Progenitor cell of endocrine pancreas (in vitro differentiated cells): ENCODE data around the gene EGFL6. TPM values are rescaled to one million over a fixed set of nuclear protein-coding genes. Genes with fewer than 3 reads are reported as not detected.
A peak's percentile ranks its signal among the peaks of the same experiment; 100 is the strongest.

ENCODE experiments used
- DNase-seq: peaks from one replicate; pipeline ENCODE4 v3.0.0; 2021; ENCODE audit warnings: low spot score; ENCODE audit not compliant: unreplicated experiment
- H3K27ac Mint-ChIP-seq: 2 replicates; pipeline ENCODE4 v1.8.0; 2021; ENCODE audit warnings: mild to moderate bottlenecking, moderate library complexity, mixed read lengths
- H3K27me3 Mint-ChIP-seq: 2 replicates; pipeline ENCODE4 v1.8.0; 2021; ENCODE audit warnings: mixed read lengths
- H3K36me3 Mint-ChIP-seq: 2 replicates; pipeline ENCODE4 v1.8.0; 2022; ENCODE audit warnings: mixed read lengths; ENCODE audit not compliant: insufficient read depth
- H3K4me1 Mint-ChIP-seq: 2 replicates; pipeline ENCODE4 v1.8.0; 2021; ENCODE audit warnings: low read depth, mixed read lengths
- H3K4me3 Mint-ChIP-seq: 2 replicates; pipeline ENCODE4 v1.8.0; 2021; ENCODE audit warnings: low read depth, mild to moderate bottlenecking, moderate library complexity, mixed read lengths
- H3K9me3 Mint-ChIP-seq: 2 replicates; pipeline ENCODE4 v1.8.0; 2021; ENCODE audit warnings: low read depth, mixed read lengths
- CTCF ChIP-seq: fragments of 200-600 bp; sonication (generic); IDR thresholded peaks from one replicate; pipeline ENCODE4 v1.5.0; 2021; ENCODE audit warnings: antibody characterized with exemption, mild to moderate bottlenecking; ENCODE audit not compliant: unreplicated experiment
- total RNA-seq: library from RNA; stranded (reverse); gene quantifications from 2 replicates; pipeline ENCODE4 v1.2.1, GENCODE V29; 2021

EGFL6 gene
- total RNA-seq, 1 donor from 2014 or later: 0.34 TPM

GRCh38 chrX:13599491-13599890, 30.1 kb downstream of the EGFL6 start:
- Mint-ChIP-seq H3K4me3 (no peak overlapping the region), H3K27ac (no peak overlapping the region), H3K27me3 (no peaks in the 10 kb centered on the region), H3K36me3 (no peaks in the 10 kb centered on the region), H3K4me1 (peaks cover 1% of the 10 kb centered on the region), H3K9me3 (peaks cover 13% of the 10 kb centered on the region)
- no peak for TF ChIP-seq CTCF
- DNase-seq: no peak

GRCh38 chrX:13605611-13606010, 36.2 kb downstream of the EGFL6 start:
- peaks cover 13% of the 10 kb centered on the region for H3K9me3 Mint-ChIP-seq
- H3K36me3 Mint-ChIP-seq: no peaks in the 10 kb centered on the region
- no peak for DNase-seq
- no peaks in the 10 kb centered on the region for H3K27me3 Mint-ChIP-seq
- peaks cover 10% of the 10 kb centered on the region for H3K4me1 Mint-ChIP-seq
- H3K27ac Mint-ChIP-seq: no peak overlapping the region
- no peak for TF ChIP-seq CTCF
- H3K4me3 Mint-ChIP-seq: no peak overlapping the region

DNA sequence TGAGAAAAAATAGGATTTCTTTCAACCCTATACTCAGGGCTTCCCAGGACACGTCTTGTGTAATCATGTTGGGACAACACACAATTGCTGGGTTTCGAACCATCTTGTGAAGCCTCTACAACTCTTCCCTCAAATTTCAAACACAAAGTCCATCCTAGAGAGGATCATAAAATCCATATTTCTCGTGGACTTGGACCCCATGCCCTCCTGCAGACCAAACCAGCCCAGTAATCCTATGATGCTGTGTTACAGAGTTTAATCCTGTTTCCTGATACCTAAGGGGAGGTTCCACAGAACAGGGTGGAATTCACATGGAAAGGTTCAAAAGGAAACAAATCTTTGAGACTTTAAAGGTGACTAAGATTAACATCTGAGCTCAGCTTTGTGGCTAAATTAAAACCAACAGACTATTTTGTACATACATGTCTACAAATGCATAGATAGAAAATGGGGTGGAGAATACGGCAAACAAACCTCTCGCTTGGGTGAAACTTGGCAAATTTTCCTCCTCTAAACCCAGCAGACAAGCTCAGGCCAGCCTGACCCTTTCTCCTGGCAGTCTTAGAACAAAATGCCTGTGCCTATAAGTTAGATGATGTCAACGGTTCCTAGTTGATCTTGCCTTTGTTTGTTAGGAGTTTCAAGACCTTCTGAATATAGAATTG, 38.1 kb downstream of the EGFL6 start:
- Mint-ChIP-seq H3K27me3 (no peaks in the 10 kb centered on the region), H3K36me3 (no peaks in the 10 kb centered on the region), H3K27ac (peak overlapping the region; percentile 84), H3K4me1 (peaks cover 10% of the 10 kb centered on the region), H3K4me3 (no peak overlapping the region), H3K9me3 (peaks cover 16% of the 10 kb centered on the region)
- no peak for DNase-seq
- no peak for TF ChIP-seq CTCF

DNA sequence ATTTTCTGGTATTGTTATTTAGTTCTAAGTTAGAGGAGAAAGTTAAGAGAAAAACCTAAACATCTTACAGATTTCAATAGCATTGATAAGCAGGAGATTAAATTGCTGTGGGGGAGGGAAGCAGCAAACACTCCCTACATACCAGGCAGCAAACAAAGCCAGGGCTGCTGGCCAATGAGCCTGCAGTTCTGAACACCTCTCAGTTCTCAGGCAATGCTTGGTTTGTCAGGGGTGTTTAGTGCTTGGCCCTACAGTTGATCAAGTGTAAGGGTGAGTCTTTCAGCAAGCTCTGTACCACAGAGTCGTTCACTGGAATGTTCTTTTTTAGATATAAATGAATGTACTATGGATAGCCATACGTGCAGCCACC, 38.6 kb downstream of the EGFL6 start:
- Mint-ChIP-seq H3K36me3 (no peaks in the 10 kb centered on the region), H3K4me3 (no peak overlapping the region), H3K27ac (peak overlapping the region; percentile 84), H3K4me1 (peaks cover 10% of the 10 kb centered on the region), H3K27me3 (no peaks in the 10 kb centered on the region), H3K9me3 (peaks cover 13% of the 10 kb centered on the region)
- DNase-seq: no peak
- no peak for TF ChIP-seq CTCF

GRCh38 chrX:13614154-13614553, 44.8 kb downstream of the EGFL6 start:
- Mint-ChIP-seq H3K27ac (no peak overlapping the region), H3K27me3 (no peaks in the 10 kb centered on the region), H3K36me3 (no peaks in the 10 kb centered on the region), H3K4me1 (no peaks in the 10 kb centered on the region), H3K9me3 (peaks cover 9% of the 10 kb centered on the region), H3K4me3 (no peak overlapping the region)
- no peak for DNase-seq
- no peak for TF ChIP-seq CTCF
